GM23248 (cell line): ENCODE results near the gene FSIP2. TPM values are rescaled to one million over a fixed set of nuclear protein-coding genes. Genes with fewer than 3 reads are reported as not detected.

Experiments
- DNase-seq: peaks from one replicate; pipeline ENCODE4 v3.0.0-alpha.2; 2015
- H2AFZ ChIP-seq: fragments of 200-600 bp; sonication (generic); 2 replicates; pipeline ENCODE4 v1.6.1; 2016; ENCODE audit warnings: antibody characterized with exemption
- H3F3A ChIP-seq: fragments of 200-600 bp; sonication (generic); 2 replicates; pipeline ENCODE4 v1.6.1; 2016; ENCODE audit warnings: mild to moderate bottlenecking, antibody characterized with exemption, mixed run types; ENCODE audit not compliant: insufficient read depth
- H3K27ac ChIP-seq: fragments of 200-600 bp; sonication (generic); 2 replicates; pipeline ENCODE4 v1.5.1; 2016; ENCODE audit warnings: mild to moderate bottlenecking
- H3K27me3 ChIP-seq: fragments of 200-600 bp; sonication (generic); replicated peaks from 2 replicates; pipeline ENCODE4 v1.6.1; 2016; ENCODE audit warnings: mild to moderate bottlenecking; ENCODE audit not compliant: insufficient read depth
- H3K36me3 ChIP-seq: fragments of 200-600 bp; sonication (generic); 2 replicates; pipeline ENCODE4 v1.6.1; 2016; ENCODE audit warnings: low read depth, mild to moderate bottlenecking
- H3K4me1 ChIP-seq: fragments of 200-600 bp; sonication (generic); 2 replicates; pipeline ENCODE4 v1.6.1; 2016; ENCODE audit warnings: mild to moderate bottlenecking; ENCODE audit not compliant: insufficient read depth
- H3K4me2 ChIP-seq: fragments of 200-600 bp; sonication (generic); one replicate; pipeline ENCODE4 v1.6.1; 2016; ENCODE audit warnings: mild to moderate bottlenecking; ENCODE audit not compliant: unreplicated experiment
- H3K4me3 ChIP-seq: fragments of 200-600 bp; sonication (generic); 2 replicates; pipeline ENCODE4 v1.5.1; 2016; ENCODE audit warnings: mild to moderate bottlenecking
- H3K79me2 ChIP-seq: fragments of 200-600 bp; sonication (generic); 2 replicates; pipeline ENCODE4 v1.6.1; 2016; ENCODE audit warnings: mild to moderate bottlenecking; ENCODE audit not compliant: insufficient read depth
- H3K9ac ChIP-seq: fragments of 200-600 bp; sonication (generic); 2 replicates; pipeline ENCODE4 v1.6.1; 2016; ENCODE audit warnings: mild to moderate bottlenecking
- H3K9me2 ChIP-seq: fragments of 200-600 bp; sonication (generic); 2 replicates; pipeline ENCODE4 v1.6.1; 2016; ENCODE audit warnings: mixed run types, mild to moderate bottlenecking, moderate library complexity; ENCODE audit not compliant: insufficient read depth
- H3K9me3 ChIP-seq: fragments of 200-600 bp; sonication (generic); one replicate; pipeline ENCODE4 v1.6.1; 2017; ENCODE audit warnings: low read depth
- H4K20me1 ChIP-seq: fragments of 200-600 bp; sonication (generic); 2 replicates; pipeline ENCODE4 v1.6.0; 2016; ENCODE audit not compliant: insufficient read depth
- EZH2 ChIP-seq: fragments of 200-600 bp; sonication (generic); IDR thresholded peaks from 2 replicates; pipeline ENCODE4 v1.6.1; 2018; ENCODE audit warnings: antibody characterized with exemption, mild to moderate bottlenecking; ENCODE audit not compliant: insufficient read depth, poor library complexity, severe bottlenecking
- EZH2phosphoT487 ChIP-seq: fragments of 200-600 bp; sonication (generic); IDR thresholded peaks from 2 replicates; pipeline ENCODE4 v1.6.1; 2018; ENCODE audit warnings: antibody characterized with exemption, moderate library complexity, mild to moderate bottlenecking, low read depth; ENCODE audit not compliant: insufficient read depth
- WGBS, 2 experiments: methylation state at CpG; one replicate each; pipeline ENCODE4 v1.1.6; 2015 to 2017; ENCODE audit warnings: low lambda C conversion rate in 2 of 2, low coverage in 1 of 2; ENCODE audit errors: missing lambda C conversion rate in 2 of 2; 5-methylcytosine and 5-hydroxymethylcytosine counted together
- in situ Hi-C: fragments of 300-500 bp; cut with MboI; formaldehyde crosslinking; loops from 2 replicates; pipeline ENCODE4 v1.15.0; 2020
- polyA plus RNA-seq: library from polyadenylated mRNA; unstranded; fragments of >200 nt; fragmentation: Nextera tagmentation; extraction: Ambion mirVana; gene quantifications from 2 replicates; pipeline ENCODE4 v1.2.1, GENCODE V29; 2016
- total RNA-seq: library from RNA; depleted of rRNA; stranded (reverse); fragments of >200 nt; shearing (Covaris generic); gene quantifications from 2 replicates; pipeline ENCODE4 v1.2.3, GENCODE V29; 2014; rRNA removed

FSIP2 gene
- not detected in 2 replicates for total RNA-seq
- not detected in 2 replicates for polyA plus RNA-seq

- H3K36me3 ChIP-seq: no peaks in the 10 kb centered on the region
- no peaks in the 10 kb centered on the region for H3K9me3 ChIP-seq
- no peaks in the 10 kb centered on the region for H3K4me1 ChIP-seq
- H3K9ac ChIP-seq: no peak within 1 kb of the TSS
- TF ChIP-seq EZH2: no peak
- no peak for TF ChIP-seq EZH2phosphoT487
- H3K4me2 ChIP-seq: peak within 1 kb of the TSS; percentile 20
- no peaks in the 10 kb centered on the region for H3K27me3 ChIP-seq
- H2AFZ ChIP-seq: peak within 1 kb of the TSS; percentile 52; the same call in 1 of the 2 replicates
- 19 to 24% methylated on average over 45 to 48 of the region's 59 CpGs for WGBS, 2 experiments
- peak; percentile 47 for DNase-seq
- H3K27ac ChIP-seq: no peak within 1 kb of the TSS
- H4K20me1 ChIP-seq: no peaks in the 10 kb centered on the region
- no peaks in the 10 kb centered on the region for H3F3A ChIP-seq
- peak within 1 kb of the TSS; percentile 41; the same call in 1 of the 2 replicates for H3K4me3 ChIP-seq
- no peaks in the 10 kb centered on the region for H3K9me2 ChIP-seq
- H3K79me2 ChIP-seq: no peaks in the 10 kb centered on the region
- in situ Hi-C loops: no loop called here
Measured at GRCh38 chr2:185738679-185739472, at the start of gene FSIP2. TSS of gene FSIP2 (plus strand) at chr2:185738804. CDS start at chr2:185738895, 91 bp downstream.

GRCh38 chr2:185689906-185690539 is 48.6 kb upstream of the FSIP2 start:
- Histone ChIP-seq H3K36me3 (no peaks in the 10 kb centered on the region), H3K79me2 (no peaks in the 10 kb centered on the region), H3K4me2 (no peak overlapping the region), H3K9me2 (no peaks in the 10 kb centered on the region), H3K27me3 (no peaks in the 10 kb centered on the region), H3K27ac (no peak overlapping the region), H3F3A (no peaks in the 10 kb centered on the region), H2AFZ (no peak overlapping the region), H3K9ac (no peak overlapping the region), H3K9me3 (no peaks in the 10 kb centered on the region), H3K4me3 (no peak overlapping the region), H4K20me1 (no peaks in the 10 kb centered on the region), H3K4me1 (no peaks in the 10 kb centered on the region)
- no peak for DNase-seq
- TF ChIP-seq EZH2: no peak
- TF ChIP-seq EZH2phosphoT487: no peak
- 37% methylated on average over 3 of the region's 3 CpGs for WGBS, 2 experiments
- in situ Hi-C loops: no loop called here

- no peak overlapping the region for H3K9ac ChIP-seq
- no peaks in the 10 kb centered on the region for H3F3A ChIP-seq
- TF ChIP-seq EZH2phosphoT487 (no peak), EZH2 (no peak)
- H3K9me2 ChIP-seq: no peaks in the 10 kb centered on the region
- H3K27ac ChIP-seq: no peak overlapping the region
- no peaks in the 10 kb centered on the region for H3K79me2 ChIP-seq
- WGBS, 2 experiments: 1 to 3% methylated on average over 2 of the region's 2 CpGs
- H4K20me1 ChIP-seq: no peaks in the 10 kb centered on the region
- H2AFZ ChIP-seq: no peak overlapping the region
- no peaks in the 10 kb centered on the region for H3K27me3 ChIP-seq
- H3K9me3 ChIP-seq: no peaks in the 10 kb centered on the region
- no peaks in the 10 kb centered on the region for H3K36me3 ChIP-seq
- DNase-seq: no peak
- H3K4me2 ChIP-seq: no peak overlapping the region
- in situ Hi-C loops: no loop called here
- no peak overlapping the region for H3K4me3 ChIP-seq
- no peaks in the 10 kb centered on the region for H3K4me1 ChIP-seq
Measured at GRCh38 chr2:185695711-185696235, 42.8 kb upstream of the FSIP2 start.

- 15 to 25% methylated on average over 4 of the region's 4 CpGs for WGBS, 2 experiments
- no peak overlapping the region for H3K9ac ChIP-seq
- H3K27ac ChIP-seq: no peak overlapping the region
- in situ Hi-C loops: no loop called here
- no peaks in the 10 kb centered on the region for H3K4me1 ChIP-seq
- H3K9me3 ChIP-seq: no peaks in the 10 kb centered on the region
- no peaks in the 10 kb centered on the region for H4K20me1 ChIP-seq
- TF ChIP-seq EZH2phosphoT487 (no peak), EZH2 (no peak)
- no peak for DNase-seq
- H3K9me2 ChIP-seq: no peaks in the 10 kb centered on the region
- no peak overlapping the region for H3K4me2 ChIP-seq
- no peak overlapping the region for H2AFZ ChIP-seq
- H3K79me2 ChIP-seq: no peaks in the 10 kb centered on the region
- H3K36me3 ChIP-seq: no peaks in the 10 kb centered on the region
- no peaks in the 10 kb centered on the region for H3F3A ChIP-seq
- H3K4me3 ChIP-seq: no peak overlapping the region
- H3K27me3 ChIP-seq: no peaks in the 10 kb centered on the region
Measured at GRCh38 chr2:185700883-185701282, 37.7 kb upstream of the FSIP2 start.
